GM18873 (cell line): ENCODE measurements around the gene GRK3.

Experiments
- ATAC-seq: cut with Tn5 transposase; IDR thresholded peaks from one replicate; pipeline ENCODE4 v1.9.1; 2021; ENCODE audit warnings: mild to moderate bottlenecking, moderate library complexity, moderate number of reproducible peaks; ENCODE audit not compliant: unreplicated experiment, low FRiP score

The GRK3 gene

DNA sequence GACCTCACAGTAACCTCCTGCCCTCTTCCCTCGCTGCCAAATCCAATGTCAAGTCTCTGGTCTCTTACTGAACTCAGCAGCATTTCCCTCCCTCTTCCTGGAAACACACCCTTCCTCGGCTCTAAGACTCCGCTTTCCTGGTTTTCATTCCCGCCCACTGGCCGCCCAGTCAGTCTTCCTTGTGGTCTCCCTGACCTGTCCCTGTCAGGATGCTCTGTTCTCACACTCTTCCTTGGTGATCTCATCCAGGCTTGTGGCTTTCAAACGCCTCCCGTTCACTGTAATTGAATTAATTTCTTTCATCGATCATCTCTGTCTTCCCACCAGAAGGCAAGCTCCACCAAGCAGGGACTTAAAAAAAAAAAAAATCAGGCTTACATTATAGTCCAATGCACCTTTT lies 211.1 kb downstream of the GRK3 start:
- no peak for ATAC-seq

DNA sequence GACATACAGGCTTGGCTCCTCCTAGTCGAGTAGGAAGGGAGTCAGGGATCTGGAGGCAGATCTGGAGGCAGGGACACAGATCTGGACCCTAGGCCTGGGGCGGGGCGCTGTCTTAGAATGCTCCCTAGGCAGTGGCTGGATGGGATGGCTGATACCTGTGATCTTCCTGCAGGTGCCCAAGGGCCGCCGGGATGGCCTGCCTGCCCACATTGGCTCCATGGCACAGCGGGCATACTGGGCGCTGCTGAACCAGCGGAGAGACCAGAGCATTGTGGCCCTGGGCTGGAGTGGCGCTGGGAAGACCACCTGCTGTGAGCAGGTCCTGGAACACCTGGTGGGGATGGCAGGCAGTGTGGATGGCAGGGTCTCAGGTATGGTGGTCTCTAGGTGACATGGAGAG lies 212.9 kb downstream of the GRK3 start:
- ATAC-seq = no peak

DNA sequence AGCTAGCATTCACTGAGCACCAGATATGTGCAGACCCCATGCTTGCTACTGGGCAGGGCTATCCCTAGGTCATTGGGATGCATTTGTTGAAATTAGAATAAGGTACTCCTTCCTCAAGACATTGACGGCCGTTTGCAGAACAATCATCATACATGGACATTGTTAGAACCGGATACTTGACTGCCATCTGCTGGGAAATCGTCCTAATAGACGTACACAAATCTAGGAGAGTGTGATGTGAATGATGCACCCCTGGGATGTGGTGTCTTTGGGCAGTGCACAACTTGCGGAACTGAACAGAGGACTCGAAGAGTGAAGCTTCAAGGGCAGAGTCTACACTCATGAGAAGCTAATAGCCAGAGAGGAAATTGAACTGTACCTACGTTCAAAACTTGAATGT lies 213.4 kb downstream of the GRK3 start:
- ATAC-seq = no peak
